8988T (cell line): Measurements from ENCODE around the gene TYMS.

Source experiments
- DNase-seq: peaks from one replicate; pipeline ENCODE4 v3.0.0; 2011

Gene TYMS

GRCh38 chr18:649341-649740 is 8.1 kb upstream of the TYMS start:
- no peak for DNase-seq

GRCh38 chr18:650428-650858 is 7.0 kb upstream of the TYMS start:
- DNase-seq, result no peak

GRCh38 chr18:652131-652530 is 5.3 kb upstream of the TYMS start:
- no peak for DNase-seq

- no peak for DNase-seq
These were observed 3.9 kb upstream of the TYMS start for GRCh38 chr18:653512-653911.

- DNase-seq, result no peak
These were observed 2.9 kb upstream of the TYMS start for GRCh38 chr18:654601-655000.

- no peak for DNase-seq
These were observed 2.0 kb upstream of the TYMS start for GRCh38 chr18:655445-655844.

DNA sequence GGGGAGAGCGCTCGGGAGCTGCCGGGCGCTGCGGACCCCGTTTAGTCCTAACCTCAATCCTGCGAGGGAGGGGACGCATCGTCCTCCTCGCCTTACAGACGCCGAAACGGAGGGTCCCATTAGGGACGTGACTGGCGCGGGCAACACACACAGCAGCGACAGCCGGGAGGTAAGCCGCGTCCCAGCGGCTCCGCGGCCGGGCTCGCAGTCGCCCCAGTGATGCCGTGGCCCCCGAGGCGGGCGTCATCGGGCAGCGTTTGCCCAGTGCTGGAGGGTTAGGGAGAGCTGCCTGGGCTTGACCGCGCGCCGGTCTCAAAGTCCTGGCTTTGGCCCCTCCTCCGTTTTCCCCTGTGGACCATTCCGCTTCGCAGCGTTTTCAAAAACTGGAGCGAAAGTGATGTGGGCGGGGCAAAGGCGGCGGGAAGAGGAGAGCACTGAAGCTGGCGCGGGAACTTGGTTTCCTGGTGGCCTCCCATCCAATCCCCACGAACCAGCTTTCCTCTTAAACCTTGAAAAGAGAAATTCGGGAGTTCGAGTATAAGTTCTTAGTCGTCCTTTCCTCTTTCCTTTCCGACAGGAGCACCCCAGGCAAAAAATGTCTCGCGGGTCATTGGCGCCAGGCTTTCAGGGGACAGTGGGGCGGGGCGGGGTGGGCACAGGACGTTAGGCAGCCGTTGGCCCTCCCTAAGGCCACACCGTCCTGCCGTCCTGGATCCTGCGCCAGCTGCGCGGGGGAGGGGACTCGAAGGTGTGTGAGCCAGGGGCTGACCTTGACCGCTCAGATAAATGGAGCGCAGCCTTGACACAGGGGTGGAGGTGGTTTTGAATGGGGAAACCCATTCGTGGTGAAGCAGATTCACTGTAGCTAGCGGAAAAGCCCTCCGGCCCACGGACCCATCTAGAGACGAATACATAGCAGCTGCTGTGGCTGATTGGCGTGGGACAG is 821 bp downstream of the TYMS start:
- DNase-seq, result peak; percentile 83

DNA sequence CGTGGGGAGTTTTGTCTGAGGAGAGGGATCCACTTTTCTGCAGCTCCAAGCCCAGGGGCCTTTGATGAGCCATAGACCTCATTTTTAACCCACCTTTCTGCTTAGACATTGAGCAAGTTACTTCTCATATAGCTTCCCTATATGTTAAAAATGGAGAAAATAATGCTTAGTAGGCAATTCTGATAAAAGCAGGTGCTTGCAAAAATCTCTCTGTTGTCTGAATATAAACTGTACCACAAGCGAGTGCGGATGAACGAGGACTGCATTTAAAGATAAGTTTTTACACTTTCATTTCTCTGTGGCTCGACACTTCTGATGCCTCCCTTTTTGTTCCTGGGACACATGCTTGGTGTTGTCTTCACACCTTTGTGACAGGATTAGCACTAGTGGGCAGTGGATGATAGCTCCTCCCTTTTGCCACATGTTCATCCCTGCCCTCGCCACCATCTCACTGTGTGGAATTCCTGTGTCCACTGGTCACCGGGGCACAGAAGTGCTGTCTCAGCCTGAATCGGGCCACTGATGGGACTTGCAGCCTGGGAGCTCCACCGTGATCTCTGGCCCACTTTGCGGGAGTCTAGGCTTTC is 1.6 kb downstream of the TYMS start:
- no peak for DNase-seq

- no peak for DNase-seq
These were observed 2.1 kb downstream of the TYMS start for GRCh38 chr18:659597-659996.

- no peak for DNase-seq
These were observed 4.7 kb downstream of the TYMS start for GRCh38 chr18:662197-662596.

- no peak for DNase-seq
These were observed 8.7 kb downstream of the TYMS start for GRCh38 chr18:666177-666576.

GRCh38 chr18:666628-667027 is 9.2 kb downstream of the TYMS start:
- DNase-seq, result no peak

DNA sequence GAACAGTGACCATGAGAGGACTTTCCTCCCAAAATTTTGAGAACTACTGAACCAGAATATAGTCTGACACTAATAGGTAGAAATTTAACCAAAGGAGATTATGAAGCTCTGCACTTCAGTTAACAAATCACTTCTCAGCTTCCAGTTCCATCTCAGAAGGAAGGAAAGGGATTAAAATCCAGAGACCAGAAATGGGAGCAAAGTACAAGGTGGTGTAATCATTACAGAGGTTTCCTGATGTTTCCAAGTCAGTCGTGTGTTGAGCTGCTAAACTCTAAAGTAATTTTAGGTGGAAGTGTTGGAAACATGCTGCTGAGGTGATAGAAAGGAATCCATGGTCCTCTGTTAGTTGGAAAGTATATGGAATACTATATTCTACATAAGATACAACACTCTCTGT is 10.8 kb downstream of the TYMS start:
- no peak for DNase-seq

DNA sequence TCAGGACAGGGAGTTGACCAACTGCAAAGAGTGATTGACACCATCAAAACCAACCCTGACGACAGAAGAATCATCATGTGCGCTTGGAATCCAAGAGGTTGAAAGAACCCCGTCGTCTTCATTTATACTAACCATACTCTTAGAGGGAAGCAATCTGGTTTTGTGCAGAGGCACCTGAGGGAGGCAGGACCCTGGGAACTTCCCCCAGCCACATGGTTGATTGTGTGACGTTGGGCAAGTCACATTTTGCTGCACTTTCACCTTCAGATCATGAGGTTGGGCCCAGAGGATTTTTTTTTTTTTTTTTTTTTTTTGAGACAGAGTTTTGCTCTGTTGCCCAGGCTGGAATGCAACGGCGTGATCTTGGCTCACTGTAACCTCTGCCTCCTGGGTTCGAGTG is 11.6 kb downstream of the TYMS start:
- DNase-seq, result no peak

GRCh38 chr18:670522-670921 is 13.1 kb downstream of the TYMS start:
- no peak for DNase-seq

DNA sequence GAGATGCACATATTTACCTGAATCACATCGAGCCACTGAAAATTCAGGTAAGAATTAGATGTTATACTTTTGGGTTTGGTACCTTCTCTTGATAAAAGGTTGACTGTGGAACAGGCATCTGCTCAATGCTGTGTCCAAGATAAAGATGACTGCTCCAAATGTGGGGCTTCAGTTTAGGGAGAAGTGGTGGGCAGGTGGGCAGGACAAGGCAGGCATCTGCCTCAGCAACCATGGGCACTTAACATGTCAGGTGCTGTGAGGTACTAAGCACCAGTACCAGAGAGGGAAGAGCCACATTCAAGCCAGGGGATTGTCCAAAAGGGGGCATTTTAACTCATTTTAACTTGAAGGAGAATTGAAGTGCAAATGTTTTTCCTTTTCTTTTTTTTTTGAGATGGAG is 14.0 kb downstream of the TYMS start:
- no peak for DNase-seq

- no peak for DNase-seq
These were observed 15.9 kb downstream of the TYMS start for GRCh38 chr18:673317-673716.

GRCh38 chr18:673769-674168 is 16.3 kb downstream of the TYMS start:
- no peak for DNase-seq

DNA sequence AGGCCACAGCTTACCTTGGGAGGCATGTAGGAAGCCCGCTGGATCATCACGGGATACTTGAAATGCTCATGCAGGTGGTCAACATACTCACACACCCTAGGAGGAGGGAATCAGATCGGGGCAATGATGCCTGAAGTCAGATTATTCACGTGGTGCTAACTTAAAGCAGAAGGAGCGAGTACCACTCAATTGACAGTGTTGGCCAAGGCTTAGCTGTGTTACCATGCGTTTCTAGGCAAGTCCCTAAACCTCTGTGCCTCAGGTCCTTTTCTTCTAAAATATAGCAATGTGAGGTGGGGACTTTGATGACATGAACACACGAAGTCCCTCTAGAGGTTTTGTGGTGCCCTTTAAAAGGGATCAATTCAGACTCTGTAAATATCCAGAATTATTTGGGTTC is 17.9 kb downstream of the TYMS start:
- DNase-seq, result no peak

DNA sequence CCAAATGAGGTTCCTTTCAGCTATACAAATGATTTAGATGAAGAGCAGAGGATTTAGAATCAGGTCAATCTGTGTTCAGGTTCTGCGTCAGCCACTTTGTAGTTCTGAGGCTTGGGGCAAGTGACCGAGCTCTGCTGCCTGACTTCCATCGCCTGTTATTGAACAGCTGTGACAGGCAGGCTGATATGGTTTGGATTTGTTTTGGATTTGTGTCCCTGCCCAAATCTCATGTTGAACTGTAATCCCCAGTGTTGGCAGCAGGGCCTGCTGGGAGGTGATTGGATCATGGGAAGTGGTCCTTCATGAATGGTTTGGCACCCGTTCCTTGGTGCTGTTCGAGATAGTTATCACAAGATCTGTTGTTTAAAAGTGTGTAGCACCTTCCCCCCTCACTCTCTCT is 18.6 kb downstream of the TYMS start:
- no peak for DNase-seq

DNA sequence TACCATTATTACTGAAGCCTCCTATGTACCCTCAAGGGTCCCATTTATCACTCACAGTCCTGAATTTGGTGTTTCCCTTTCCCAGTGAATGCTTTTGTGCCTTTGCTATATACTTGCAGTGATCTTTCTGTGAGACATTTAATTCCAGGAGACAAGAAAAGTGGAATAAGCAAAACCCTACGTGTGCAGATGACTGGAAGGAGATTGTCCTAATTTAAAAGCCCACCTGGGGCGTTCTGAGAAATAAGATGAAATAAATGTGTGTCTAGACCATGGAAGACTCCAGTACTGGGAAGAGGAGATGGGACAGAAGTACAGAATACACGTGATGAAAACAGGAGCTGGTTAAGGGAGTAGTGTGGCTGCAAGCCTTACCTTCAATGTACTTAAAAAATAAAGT is 19.3 kb downstream of the TYMS start:
- DNase-seq, result no peak

DNA sequence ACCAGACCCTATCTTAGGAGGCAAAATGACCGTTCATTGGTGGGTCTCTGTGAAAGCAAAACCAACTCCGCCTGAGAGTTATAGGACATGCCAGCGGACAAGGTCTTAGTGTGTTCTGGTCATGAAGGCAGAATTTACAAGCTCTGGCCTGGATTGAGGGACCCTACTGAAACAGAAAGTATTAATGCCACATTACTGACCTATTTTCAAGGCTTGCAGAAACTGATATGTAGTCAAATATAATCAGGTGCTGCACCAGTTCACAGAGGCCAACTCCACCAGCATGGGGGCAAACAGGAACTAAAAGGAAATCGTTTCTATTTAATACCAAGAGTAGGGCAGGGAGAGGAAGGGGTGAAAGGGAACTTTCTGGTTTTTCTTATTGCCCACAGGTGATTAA is 19.7 kb downstream of the TYMS start:
- DNase-seq, result no peak

DNA sequence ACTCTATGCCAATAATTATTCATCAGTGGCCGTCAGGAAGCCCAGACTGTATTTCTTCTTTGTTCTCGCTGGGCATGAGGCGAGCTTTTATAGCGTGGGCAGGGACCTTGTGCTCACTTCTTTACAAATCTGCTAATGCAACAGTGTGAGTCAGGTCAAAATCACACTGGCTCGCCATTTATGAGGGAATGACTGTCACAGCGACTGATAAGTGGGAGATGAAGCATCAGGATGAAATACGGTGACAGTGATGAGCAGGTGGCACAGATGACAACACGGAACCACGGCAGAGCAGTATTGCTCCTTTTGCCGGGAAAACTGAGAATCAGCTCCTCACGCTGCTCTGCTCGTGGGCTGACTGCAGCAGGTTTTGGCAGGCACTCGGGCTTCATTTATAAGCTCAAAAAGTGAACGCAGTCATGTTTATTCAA is 20.5 kb downstream of the TYMS start:
- DNase-seq, result no peak

GRCh38 chr18:678482-679182 is 21.2 kb downstream of the TYMS start:
- no peak for DNase-seq
